ENCODE results near the gene ZFP36.
A peak's percentile ranks its signal among the peaks of the same experiment; 100 is the strongest.

ZFP36 gene

DNA sequence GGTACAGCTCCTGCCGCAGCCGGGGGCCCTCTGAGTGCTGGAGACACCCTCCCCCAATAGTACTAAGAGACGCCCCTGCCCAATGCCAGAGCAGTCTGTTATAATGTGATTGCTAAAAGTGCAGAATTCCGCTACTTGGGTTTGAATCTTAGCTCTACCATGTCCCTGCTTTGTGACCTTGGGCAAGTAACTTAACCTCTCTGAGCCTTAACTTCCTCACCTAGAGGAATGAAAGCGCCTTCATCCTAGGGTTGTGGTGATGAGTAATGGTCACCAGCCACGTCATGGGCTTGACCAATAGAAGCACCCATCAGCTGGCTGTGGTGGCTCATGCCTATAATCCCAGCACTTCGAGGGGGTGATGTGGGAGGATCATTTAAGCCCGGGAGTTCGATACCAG is 12.4 kb downstream of the ZFP36 start:
- no peak for DNase-seq (ENCODE audit: low spot score)

DNA sequence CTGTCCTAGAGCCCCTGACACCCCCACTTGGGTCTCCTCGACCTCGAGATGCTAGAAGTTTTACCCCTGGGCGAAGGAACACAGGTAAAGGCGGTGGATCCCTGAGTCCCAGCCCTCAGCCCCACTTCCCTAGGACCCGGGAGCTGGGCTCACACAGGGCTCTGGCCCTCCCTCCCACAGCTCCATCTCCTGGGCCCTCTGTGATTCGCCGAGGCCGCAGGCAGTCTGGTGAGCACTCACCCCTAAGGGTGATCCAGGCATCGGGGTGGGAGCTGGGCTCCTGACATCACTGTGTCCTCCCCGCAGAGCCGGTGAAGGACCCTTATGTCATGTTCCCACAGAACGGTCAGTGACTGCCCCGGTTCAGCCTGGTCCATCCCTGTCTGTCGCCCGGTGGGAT is 14.1 kb downstream of the ZFP36 start:
- no peak for DNase-seq (ENCODE audit: low spot score)

DNA sequence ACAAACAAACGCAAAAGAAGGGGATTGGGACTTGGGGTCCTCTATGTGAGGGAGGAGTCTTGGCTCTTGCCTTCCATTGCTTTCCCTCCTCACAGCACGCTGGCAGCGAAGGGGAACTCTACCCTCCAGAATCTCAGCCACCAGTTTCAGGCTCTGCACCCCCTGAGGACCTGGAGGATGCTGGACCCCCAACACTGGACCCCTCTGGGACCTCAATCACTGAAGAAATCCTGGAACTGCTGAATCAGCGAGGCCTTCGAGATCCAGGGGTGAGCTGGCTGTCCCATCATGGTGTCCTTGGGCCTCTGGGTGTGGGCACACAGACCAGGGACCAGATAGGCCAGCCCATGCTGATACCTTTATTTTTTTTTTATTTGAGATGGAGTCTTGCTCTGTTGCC is 15.4 kb downstream of the ZFP36 start:
- no peak for DNase-seq (ENCODE audit: low spot score)

DNA sequence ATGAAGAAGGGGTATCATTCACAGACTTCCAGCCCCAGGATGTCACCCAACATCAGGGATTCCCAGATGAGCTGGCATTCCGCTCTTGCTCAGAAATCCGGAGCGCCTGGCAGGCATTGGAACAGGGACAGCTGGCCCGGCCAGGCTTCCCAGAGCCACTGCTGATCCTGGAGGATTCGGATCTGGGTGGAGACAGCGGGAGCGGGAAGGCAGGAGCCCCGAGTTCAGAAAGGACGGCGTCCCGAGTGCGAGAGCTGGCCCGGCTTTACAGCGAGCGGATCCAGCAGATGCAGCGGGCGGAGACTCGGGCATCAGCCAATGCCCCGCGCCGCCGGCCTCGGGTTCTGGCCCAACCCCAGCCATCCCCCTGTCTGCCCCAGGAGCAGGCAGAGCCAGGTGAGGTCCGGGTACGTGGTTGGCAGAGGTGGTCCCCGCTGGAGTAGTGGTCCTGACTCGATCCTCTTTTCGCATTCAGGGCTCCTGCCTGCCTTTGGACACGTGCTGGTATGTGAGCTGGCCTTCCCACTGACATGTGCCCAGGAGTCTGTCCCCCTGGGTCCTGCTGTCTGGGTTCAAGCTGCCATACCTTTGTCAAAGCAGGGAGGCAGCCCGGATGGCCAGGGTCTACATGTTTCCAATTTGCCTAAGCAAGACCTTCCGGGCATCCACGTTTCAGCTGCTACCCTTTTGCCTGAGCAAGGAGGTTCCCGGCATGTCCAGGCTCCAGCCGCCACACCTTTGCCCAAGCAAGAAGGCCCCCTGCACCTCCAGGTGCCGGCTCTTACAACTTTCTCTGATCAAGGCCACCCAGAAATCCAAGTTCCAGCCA is 16.8 kb downstream of the ZFP36 start:
- no peak for DNase-seq (ENCODE audit: low spot score)

DNA sequence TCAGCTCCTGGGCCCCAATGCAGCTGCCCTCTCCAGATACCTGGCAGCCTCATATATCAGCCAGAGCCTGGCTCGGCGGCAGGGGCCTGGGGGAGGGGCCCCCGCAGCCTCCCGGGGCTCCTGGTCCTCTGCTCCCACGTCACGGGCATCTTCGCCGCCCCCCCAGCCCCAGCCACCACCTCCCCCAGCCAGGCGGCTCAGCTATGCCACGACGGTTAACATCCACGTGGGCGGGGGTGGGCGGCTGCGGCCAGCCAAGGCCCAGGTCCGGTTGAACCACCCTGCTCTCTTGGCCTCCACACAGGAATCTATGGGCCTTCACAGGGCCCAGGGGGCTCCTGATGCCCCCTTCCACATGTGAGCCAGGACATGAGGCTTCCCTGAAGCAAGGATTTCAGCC is 18.3 kb downstream of the ZFP36 start:
- DNase-seq (ENCODE audit: low spot score), result no peak

DNA sequence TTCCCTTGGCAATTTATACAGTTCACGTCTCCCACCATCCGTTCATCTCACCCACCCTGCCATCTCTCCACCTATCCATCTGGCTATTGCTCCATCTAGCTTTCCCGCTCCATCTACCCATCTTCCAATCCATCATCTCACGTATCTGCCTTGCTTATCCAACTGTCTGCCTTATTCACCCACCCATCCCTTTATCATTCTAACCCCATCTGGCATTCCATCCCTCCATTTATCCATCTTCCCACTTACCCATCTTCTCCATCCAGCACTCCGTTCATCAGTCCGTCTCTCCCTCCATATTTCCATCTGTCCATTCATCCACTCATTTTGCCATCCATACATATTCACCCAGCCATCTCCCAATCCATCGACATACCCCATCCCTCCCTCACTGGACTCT is 19.1 kb downstream of the ZFP36 start:
- no peak for DNase-seq (ENCODE audit: low spot score)

DNA sequence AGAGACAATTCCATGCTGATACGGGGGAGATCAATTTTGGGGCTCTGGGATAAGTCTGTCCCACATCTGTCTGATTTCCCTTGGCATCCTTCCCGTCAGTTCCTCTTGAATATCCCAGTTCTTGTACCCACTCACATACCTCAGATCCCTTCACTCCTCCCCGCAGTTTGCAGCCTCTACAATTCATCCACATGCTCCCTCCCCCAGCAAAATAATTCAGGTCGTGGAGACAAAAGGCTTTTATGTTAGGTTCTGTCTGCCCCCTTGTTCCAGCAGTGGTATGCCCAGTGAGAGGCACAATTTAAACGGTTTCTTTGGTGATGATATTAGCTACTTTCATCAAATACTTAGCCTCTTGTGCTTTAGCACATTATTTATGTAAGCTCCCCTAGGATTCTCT is 19.5 kb downstream of the ZFP36 start:
- no peak for DNase-seq (ENCODE audit: low spot score)

DNA sequence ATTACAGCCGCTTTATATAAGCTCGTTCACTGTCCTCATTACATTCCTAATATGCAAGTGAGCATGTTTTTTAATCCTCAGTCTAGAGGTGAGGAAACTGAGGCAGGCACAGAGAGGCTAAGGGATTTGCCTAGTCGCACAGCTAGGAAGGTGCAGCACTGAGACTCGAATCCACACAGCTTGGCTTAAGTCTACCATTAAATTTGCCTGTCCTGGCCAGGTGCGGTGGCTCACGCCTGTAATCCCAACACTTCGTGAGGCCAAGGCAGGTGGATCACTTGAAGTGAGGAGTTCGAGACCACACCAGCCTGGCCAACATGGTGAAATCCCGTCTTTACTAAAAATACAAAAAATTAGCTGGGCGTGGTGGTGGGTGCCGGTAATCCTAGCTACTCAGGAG is 21.1 kb downstream of the ZFP36 start:
- DNase-seq (ENCODE audit: low spot score), result no peak

DNA sequence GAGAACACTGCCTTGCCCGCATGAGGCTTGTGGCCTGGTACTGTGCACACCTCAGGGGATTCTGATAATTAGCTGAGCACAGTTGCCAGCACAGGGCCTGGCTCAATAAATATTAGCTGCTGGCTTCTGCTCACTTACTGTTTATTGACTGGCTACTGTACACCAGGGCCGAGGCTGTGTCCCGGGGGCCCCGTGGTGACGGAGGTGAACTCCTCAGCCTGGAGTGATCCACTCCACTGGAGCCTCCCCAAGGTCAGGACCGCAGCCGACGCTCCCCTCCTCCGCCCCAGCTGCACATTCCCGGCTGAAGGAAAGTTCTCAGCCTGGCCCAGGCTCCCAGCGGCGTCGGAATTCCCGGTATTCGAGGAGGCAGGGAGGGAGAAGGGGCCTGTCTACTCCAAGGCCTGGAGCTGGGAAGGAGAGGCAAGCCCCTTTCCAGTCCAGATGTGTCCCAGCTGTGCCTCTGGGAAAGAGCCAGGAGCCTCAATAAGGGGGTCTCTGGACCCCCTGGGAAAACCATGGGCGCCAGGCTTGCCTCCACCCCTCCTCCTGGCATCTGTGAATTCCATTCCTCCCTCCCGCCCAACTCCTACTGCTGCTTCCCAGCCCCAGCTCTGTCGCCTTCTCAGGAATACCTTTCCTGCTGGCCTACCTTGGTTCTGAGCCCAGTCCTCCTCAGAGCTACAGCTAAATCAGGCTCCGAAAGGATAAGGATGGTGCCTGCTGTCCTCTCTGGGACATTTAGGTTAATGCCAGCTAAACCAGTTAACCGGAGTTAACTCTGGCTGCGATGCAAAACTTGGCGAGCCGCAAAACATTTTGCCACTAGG is 21.9 kb downstream of the ZFP36 start:
- DNase-seq (ENCODE audit: low spot score), result peak; percentile 89

DNA sequence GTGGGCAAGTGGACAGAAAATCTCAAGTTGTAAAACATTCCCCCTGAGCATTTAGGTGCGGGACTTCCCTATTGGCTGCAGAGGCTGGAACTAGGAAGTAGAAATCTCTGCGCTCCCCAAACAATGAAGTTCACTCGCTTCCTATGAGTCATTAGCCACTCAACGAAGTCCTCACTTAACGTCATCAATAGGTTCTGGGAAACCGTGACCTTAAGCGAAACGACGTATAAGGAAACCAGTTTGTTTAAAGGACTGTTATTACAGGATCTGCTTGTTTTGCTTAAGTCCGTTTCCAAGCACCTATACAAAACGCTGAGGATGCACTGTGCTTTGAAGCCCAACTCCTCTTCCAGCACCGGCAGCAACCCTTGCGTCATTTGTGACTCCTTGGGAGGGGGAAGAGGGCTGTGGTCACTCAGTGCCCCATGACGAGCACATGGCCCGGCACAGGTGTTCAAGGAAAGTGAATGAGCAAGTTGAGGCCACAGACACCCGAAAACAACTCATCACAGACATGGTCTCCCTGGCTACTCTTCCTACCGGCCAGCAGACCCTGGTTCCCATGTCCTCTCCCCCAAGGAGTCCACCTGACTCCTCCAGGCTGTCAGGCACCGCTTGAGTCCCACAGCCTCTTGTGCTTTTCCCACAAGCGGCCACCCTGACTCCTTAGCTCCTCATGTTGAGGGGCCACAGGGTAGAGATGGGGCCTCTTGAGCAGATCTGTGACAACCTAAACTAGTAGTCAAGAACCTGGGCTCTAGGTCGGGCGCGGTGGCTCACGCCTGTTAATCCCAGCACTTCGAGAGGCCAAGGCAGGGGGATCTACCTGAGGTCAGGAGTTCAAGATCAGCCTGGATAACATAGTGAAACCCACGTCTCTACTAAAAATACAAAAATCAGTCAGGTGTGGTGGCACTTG is 24.3 kb downstream of the ZFP36 start:
- DNase-seq (ENCODE audit: low spot score), result no peak

DNA sequence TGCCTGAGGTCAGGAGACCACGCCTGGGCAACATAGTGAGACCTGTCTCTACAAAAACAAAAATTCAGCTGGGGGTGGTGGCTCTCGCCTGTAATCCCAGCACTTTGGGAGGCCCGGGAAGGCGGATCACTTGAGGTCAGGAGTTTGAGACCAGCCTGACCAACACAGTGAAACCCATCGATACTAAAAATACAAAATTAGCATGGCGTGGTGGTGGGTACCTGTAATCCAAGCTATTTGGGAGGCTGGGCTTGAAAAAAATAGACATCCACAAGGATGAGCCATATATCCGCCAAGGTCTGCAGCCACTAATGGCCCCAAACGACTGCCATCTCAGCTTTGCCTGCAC is 26.0 kb downstream of the ZFP36 start:
- DNase-seq (ENCODE audit: low spot score), result no peak

DNA sequence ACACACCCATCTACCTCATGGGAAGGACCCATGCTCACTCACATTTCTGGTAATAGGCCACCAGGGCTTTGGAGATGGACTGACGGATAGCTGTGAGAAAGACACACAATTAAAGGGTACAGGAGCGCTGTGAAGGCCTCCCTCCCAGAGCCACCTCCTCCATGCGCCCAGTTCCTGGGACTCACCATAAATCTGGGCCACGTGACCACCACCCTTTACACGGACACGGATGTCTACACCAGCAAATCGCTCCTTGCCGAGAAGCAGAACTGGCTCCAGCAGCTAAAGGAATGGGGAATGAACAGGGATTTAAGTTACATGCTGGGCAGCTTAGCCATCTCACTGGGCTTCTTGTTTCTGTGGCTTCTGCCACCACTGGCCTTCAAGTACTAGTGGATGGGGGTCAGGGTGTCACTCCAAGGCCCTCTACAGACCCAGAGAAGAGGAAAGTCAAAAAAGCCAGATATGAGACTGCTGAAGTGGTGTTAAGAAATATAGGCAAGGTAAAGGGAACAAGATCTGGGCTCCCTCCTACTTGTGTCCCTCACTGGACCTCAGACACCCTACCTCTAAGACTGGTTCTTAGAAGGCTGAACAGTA is 26.9 kb downstream of the ZFP36 start:
- no peak for DNase-seq (ENCODE audit: low spot score)

DNA sequence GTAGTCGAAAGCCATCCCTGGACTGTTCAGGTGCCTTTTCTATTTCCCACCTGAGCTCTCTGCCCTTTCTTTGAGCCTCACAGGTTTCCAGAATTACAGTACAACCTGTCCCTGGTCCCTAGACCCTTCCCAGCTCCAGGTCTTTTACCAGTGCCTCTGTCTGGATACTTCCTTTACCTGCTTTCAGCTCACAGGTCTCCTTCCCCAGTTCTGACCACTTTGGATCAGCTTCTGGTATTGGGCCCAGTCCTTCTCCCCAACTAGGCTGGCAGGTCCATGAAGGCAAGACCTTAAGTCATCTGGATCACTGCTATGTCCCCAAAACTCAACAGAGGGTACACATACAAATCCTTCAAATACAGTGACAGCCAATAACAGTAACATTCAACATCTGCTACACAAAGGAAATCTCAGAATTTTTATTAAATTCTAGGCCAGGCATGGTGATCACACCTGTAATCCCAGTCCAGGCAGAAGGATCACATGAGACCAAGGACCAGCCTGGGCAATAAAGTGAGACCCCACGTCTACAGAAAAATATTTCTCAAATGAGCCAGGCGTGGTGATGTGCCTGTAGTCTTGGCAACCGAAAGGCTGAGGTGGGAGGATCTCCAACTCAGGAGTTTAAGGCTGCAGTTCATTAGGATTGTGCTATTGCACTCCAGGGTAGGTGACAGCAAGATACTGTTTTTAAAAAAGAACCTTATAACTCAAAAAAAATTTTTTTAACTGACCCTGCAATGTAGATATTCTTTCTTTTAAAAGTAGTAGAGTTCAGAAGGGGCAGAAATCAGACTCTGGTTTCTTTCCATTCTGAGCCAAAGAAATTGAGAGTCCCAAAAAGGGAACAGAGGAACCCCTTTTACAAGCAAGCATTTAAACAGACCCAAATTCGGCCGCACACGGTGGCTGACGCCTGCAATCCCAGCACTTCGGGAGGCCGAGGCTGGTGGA is 27.8 kb downstream of the ZFP36 start:
- DNase-seq (ENCODE audit: low spot score), result no peak

DNA sequence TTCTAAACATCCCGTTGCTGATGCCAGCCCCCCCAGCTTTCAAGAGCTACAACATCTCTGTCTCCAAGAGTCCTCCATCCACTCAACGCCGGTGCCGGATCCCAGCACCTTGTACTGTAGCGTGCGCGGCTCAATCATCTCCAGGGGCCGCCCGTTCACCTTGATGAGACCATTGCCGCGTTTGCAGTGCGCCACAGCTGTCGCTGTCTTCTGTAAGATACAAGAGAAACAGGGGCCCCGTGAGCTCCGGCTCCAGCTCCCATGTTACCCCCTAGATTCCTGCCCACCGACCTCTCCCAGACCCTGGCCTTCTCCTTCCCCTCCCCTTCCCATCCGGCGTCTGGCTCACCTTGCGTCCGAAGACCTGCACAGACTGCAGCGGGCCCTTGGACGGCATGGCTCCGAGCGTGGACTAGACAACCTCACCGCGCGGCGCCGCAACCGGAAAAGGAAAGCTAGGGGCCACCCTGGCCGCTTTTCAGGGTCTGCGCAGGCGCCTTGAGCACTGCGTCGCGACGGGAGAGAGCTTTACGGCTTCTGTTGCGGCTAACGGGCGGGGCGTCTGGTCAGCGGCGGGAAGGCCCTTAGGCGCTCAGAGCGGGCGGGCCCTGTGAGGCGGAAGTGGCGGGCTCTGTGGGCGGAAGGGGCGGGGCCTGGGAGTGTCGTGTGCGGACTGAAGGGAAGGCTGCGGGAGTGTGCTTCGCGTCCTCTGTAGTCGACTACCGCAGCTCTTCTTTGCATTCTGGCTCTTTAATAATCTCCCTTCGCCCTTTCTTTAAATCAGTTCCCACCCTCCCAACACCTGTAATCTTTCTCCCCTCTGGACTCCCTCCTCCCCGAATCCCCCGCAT is 29.1 kb downstream of the ZFP36 start, which contains the start of gene RPS16:
RPS16 (minus strand) TSS at position 451 of the 851 bp plus-strand sequence; CDS start at position 397, 54 bp downstream.
- DNase-seq (ENCODE audit: low spot score), result peak; percentile 97

DNA sequence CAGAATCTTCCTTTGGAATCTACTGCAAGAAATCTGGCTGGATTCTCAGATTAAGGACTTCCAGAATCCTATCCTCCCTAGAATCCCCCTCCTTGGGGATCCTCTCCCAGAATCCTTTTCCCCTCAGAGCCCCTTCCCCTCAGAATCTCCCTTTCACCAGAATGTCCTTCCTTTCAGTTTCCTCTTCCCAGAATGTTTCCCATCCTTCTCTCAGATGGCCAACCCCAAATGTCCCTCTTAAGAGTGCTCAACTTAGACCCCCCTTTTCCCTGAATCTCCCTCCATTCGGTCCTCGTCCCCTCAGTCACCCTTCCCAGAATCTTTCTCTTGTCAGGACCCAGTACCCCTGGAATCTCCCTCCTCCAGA is 29.7 kb downstream of the ZFP36 start:
- no peak for DNase-seq (ENCODE audit: low spot score)

DNA sequence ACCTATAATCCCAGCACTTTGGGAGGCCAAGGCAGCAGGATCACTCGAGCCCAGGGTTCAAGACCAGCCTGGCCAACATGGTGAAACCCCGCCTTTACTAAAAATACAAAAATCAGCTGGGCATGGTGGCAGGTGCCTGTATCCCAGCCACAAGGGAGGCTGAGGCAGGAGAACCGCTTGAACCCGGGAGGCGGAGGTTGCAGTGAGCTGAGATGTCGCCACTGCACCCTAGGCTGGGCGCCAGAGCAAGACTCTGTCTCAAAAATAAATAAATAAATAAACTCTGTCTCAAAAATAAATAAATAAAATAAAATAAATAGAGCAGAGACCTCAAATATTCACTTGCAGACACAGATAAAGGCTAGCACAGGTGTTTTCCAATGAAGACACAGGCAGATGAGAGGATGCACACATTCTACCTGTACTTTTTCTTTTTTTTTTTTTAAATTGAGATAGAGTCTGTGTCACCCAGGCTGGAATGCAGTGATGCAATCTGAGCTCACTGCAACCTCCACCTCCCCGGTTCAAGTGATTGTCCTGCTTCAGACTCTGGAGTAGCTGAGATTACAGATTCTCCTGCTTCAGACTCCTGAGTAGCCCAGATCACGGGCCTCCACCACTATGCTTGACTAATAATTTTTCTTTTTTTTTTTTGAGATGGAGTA is 31.8 kb downstream of the ZFP36 start:
- DNase-seq (ENCODE audit: low spot score), result no peak

DNA sequence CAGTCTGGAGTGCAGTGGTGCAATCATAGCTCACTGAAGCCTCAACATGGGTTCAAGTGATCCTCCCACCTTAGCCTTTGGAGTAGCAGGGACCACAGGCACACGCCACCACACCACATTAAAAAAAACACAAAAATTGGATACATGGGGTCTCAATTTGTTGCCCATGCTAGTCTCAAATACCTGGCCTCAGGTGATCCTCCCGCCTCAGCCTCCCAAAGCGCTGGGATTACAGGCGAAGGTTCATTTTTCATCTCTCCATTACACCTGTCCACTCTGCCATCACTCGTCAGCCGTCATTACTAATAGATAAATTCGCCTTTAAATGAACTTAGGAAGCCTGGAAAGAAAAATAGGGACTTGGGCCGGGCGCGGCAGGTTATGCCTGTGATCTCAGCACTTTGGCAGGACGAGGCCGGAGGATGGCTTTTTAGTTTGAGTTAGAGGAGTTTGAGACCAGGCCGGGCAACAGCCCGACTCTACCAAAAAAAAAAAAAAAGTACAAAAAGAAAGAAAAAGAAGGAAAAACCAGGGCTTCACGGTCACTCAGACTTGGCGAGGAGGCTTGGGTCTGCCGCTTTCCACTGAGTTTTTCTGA is 38.0 kb downstream of the ZFP36 start:
- no peak for DNase-seq (ENCODE audit: low spot score)

DNA sequence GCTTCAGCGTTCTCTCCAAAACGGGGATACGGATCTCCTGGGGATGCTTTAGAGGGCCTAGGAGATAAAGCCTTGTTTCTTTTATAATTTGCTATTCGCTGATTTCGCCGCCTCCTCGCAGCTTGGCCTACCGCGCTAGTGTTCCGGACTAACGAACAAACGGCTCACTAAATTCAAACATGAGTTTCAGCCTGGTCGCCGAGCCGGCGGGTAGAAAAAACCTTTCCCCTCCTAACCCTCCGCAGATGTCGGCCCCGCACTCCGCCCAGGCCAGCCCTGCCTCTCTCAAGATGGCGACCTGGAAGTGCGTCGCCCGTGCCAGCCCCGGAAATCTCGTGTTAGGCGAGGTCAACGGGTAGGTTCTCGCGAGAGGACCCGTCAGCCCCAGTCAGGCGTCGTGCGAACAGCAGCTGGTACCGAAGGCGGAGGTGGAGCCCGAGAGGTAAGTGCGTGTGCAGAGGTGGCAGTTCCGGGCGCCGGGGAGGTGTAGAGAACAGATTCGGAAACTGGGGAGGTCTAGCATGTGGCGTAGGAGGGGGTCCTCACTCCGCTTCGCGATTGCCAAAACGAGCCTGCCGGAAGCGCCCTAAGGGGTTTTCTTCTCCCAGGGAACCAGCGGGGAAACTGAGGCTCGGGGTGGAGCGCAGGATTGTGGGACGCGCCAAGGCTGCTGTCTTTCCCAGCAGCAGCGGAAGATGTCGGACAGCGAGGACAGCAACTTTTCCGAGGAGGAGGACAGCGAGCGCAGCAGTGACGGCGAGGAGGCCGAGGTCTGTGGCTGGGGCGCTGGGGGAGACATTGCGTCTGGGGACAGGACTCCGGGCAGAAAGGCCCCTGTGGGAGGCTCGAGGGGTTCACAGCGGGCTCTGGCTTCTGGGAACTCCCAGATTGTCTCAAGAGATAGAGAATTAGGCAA is 38.8 kb downstream of the ZFP36 start, which contains the start of gene SUPT5H:
SUPT5H (plus strand) TSS at position 387 of the 916 bp plus-strand sequence; CDS start at position 696, 309 bp downstream.
- peak; percentile 98 for DNase-seq (ENCODE audit: low spot score)

Data from AG08395 (cell line).